ENCODE results near the gene ARRDC3.
A peak's percentile ranks its signal among the peaks of the same experiment; 100 is the strongest.

The ARRDC3 gene

DNA sequence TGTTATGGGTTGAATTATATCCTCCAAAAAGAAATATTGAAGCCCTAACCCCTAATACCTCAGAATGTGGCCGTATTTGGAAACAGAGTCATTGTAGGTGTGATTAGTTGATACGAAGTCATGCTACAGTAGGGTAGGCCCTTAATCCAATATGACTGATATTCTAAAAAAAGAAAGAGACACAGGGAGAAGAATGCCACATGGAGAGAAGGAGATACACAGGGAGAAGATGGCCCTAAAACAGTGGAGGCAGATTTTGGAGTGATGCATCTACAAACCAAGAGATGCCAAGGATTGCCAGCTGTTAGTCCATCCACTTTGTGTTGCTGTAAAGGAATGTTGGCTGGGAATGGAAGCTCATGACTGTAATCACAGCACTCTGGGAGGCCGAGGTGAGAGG is 21.3 kb downstream of the ARRDC3 start:
- Histone ChIP-seq H3K27ac (replicated peaks) (no peak overlapping the region), H3K4me3 (replicated peaks; ENCODE audit: insufficient read depth, low read length) (no peak overlapping the region), H3K27me3 (ENCODE audit: insufficient read depth, poor library complexity, severe bottlenecking) (no peaks in the 10 kb centered on the region)
- TF ChIP-seq, protein P1, sequence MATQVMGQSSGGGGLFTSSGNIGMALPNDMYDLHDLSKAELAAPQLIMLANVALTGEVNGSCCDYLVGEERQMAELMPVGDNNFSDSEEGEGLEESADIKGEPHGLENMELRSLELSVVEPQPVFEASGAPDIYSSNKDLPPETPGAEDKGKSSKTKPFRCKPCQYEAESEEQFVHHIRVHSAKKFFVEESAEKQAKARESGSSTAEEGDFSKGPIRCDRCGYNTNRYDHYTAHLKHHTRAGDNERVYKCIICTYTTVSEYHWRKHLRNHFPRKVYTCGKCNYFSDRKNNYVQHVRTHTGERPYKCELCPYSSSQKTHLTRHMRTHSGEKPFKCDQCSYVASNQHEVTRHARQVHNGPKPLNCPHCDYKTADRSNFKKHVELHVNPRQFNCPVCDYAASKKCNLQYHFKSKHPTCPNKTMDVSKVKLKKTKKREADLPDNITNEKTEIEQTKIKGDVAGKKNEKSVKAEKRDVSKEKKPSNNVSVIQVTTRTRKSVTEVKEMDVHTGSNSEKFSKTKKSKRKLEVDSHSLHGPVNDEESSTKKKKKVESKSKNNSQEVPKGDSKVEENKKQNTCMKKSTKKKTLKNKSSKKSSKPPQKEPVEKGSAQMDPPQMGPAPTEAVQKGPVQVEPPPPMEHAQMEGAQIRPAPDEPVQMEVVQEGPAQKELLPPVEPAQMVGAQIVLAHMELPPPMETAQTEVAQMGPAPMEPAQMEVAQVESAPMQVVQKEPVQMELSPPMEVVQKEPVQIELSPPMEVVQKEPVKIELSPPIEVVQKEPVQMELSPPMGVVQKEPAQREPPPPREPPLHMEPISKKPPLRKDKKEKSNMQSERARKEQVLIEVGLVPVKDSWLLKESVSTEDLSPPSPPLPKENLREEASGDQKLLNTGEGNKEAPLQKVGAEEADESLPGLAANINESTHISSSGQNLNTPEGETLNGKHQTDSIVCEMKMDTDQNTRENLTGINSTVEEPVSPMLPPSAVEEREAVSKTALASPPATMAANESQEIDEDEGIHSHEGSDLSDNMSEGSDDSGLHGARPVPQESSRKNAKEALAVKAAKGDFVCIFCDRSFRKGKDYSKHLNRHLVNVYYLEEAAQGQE (IDR thresholded peaks at IDR 0.05; ENCODE audit: insufficient replicate concordance, low read depth): no peak
- TF ChIP-seq POLR2AphosphoS5 (IDR thresholded peaks at IDR 0.05; ENCODE audit: low read depth) (no peak), SPI1 (IDR thresholded peaks at IDR 0.05; ENCODE audit: borderline replicate concordance, low read depth) (no peak), GABPA (IDR thresholded peaks at IDR 0.05; ENCODE audit: low read depth) (no peak)
- TF ChIP-seq, protein P2, sequence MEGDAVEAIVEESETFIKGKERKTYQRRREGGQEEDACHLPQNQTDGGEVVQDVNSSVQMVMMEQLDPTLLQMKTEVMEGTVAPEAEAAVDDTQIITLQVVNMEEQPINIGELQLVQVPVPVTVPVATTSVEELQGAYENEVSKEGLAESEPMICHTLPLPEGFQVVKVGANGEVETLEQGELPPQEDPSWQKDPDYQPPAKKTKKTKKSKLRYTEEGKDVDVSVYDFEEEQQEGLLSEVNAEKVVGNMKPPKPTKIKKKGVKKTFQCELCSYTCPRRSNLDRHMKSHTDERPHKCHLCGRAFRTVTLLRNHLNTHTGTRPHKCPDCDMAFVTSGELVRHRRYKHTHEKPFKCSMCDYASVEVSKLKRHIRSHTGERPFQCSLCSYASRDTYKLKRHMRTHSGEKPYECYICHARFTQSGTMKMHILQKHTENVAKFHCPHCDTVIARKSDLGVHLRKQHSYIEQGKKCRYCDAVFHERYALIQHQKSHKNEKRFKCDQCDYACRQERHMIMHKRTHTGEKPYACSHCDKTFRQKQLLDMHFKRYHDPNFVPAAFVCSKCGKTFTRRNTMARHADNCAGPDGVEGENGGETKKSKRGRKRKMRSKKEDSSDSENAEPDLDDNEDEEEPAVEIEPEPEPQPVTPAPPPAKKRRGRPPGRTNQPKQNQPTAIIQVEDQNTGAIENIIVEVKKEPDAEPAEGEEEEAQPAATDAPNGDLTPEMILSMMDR (IDR thresholded peaks at IDR 0.05; ENCODE audit: insufficient read depth, low read length): no peak
- DNase-seq (ENCODE audit: low read depth in 1 of 2, low spot score in 1 of 2): no peak

GRCh38 chr5:91361055-91361701 is 21.9 kb downstream of the ARRDC3 start:
- no peak for TF ChIP-seq POLR2AphosphoS5 (IDR thresholded peaks at IDR 0.05; ENCODE audit: low read depth)
- TF ChIP-seq, protein P2 (IDR thresholded peaks at IDR 0.05; ENCODE audit: insufficient read depth, low read length): no peak
- no peak for TF ChIP-seq SPI1 (IDR thresholded peaks at IDR 0.05; ENCODE audit: borderline replicate concordance, low read depth)
- TF ChIP-seq, protein P1 (IDR thresholded peaks at IDR 0.05; ENCODE audit: insufficient replicate concordance, low read depth): no peak
- no peak for TF ChIP-seq GABPA (IDR thresholded peaks at IDR 0.05; ENCODE audit: low read depth)
- Histone ChIP-seq H3K27ac (replicated peaks) (no peak overlapping the region), H3K4me3 (replicated peaks; ENCODE audit: insufficient read depth, low read length) (no peak overlapping the region), H3K27me3 (ENCODE audit: insufficient read depth, poor library complexity, severe bottlenecking) (no peaks in the 10 kb centered on the region)
- no peak for DNase-seq (ENCODE audit: low read depth in 1 of 2, low spot score in 1 of 2)

GRCh38 chr5:91359962-91360609 is 23.0 kb downstream of the ARRDC3 start:
- H3K27ac ChIP-seq (replicated peaks): no peak overlapping the region
- peak in 1 of 2 experiments; percentile 29 for DNase-seq (ENCODE audit: low read depth in 1 of 2, low spot score in 1 of 2)
- H3K27me3 ChIP-seq (ENCODE audit: insufficient read depth, poor library complexity, severe bottlenecking): no peaks in the 10 kb centered on the region
- TF ChIP-seq GABPA (IDR thresholded peaks at IDR 0.05; ENCODE audit: low read depth): no peak
- TF ChIP-seq POLR2AphosphoS5 (IDR thresholded peaks at IDR 0.05; ENCODE audit: low read depth): no peak
- TF ChIP-seq, protein P2 (IDR thresholded peaks at IDR 0.05; ENCODE audit: insufficient read depth, low read length): no peak
- no peak for TF ChIP-seq SPI1 (IDR thresholded peaks at IDR 0.05; ENCODE audit: borderline replicate concordance, low read depth)
- TF ChIP-seq, protein P1 (IDR thresholded peaks at IDR 0.05; ENCODE audit: insufficient replicate concordance, low read depth): no peak
- H3K4me3 ChIP-seq (replicated peaks; ENCODE audit: insufficient read depth, low read length): no peak overlapping the region

All from HL-60 (cell line).